Neural cell (in vitro differentiated cells): ENCODE data around the gene AQP3.

Experiments
- EZH2 ChIP-seq: fragments of 200-600, 300-800 bp; shearing (Covaris generic), sonication (generic); IDR thresholded peaks from 2 replicates; pipeline ENCODE4 v1.6.1; 2014; ENCODE audit warnings: antibody characterized with exemption, low read length, borderline replicate concordance, mild to moderate bottlenecking; ENCODE audit not compliant: insufficient read depth, poor library complexity, severe bottlenecking
- POLR2AphosphoS5 ChIP-seq: IDR thresholded peaks from 2 replicates; pipeline ENCODE4 v1.6.1; 2012
- TF ChIP-seq, protein P1 (sequence below): fragments of 450-650 bp; IDR thresholded peaks from 2 replicates; pipeline ENCODE4 v1.5.1; 2014; ENCODE audit warnings: antibody characterized with exemption, mild to moderate bottlenecking, moderate library complexity; ENCODE audit not compliant: poor library complexity, severe bottlenecking

GRCh38 chr9:33446240-33446945 lies 1.0 kb downstream of the AQP3 start:
- TF ChIP-seq, protein P1, sequence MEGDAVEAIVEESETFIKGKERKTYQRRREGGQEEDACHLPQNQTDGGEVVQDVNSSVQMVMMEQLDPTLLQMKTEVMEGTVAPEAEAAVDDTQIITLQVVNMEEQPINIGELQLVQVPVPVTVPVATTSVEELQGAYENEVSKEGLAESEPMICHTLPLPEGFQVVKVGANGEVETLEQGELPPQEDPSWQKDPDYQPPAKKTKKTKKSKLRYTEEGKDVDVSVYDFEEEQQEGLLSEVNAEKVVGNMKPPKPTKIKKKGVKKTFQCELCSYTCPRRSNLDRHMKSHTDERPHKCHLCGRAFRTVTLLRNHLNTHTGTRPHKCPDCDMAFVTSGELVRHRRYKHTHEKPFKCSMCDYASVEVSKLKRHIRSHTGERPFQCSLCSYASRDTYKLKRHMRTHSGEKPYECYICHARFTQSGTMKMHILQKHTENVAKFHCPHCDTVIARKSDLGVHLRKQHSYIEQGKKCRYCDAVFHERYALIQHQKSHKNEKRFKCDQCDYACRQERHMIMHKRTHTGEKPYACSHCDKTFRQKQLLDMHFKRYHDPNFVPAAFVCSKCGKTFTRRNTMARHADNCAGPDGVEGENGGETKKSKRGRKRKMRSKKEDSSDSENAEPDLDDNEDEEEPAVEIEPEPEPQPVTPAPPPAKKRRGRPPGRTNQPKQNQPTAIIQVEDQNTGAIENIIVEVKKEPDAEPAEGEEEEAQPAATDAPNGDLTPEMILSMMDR = no peak
- no peak for TF ChIP-seq EZH2
- TF ChIP-seq POLR2AphosphoS5 = no peak
